CD4-positive, alpha-beta T cell (primary cell): ENCODE measurements around the gene MAMDC4. TPM values are rescaled to one million over a fixed set of nuclear protein-coding genes. Genes with fewer than 3 reads are reported as not detected.

ENCODE experiments used
- ATAC-seq: fragments of 200-7000 bp; cut with Tn5 transposase; one replicate; pipeline ENCODE4 v1.10.0; 2022; ENCODE audit warnings: mild to moderate bottlenecking; ENCODE audit not compliant: poor library complexity
- CTCF ChIA-PET: fragments of 350-600 bp; sonication (Branson Sonifier 250); formaldehyde crosslinking; loops from one replicate; lab custom pipeline; 2021; ENCODE audit warnings: antibody characterized with exemption, inconsistent platforms; lab: Charles Lee
- POLR2A ChIA-PET: fragments of 350-600 bp; sonication (Branson Sonifier 250); formaldehyde crosslinking; loops from one replicate; lab custom pipeline; 2021; ENCODE audit warnings: antibody characterized with exemption, inconsistent platforms; lab: Charles Lee
- DNase-seq, 14 experiments: peaks; one replicate each; pipeline ENCODE4 v3.0.0-alpha.2; 2013 to 2020; ENCODE audit warnings: mixed read lengths in 2 of 14
- H3K27ac ChIP-seq, 2 donors: one replicate each; pipeline versions ENCODE4 v1.5.1 to v1.7.0; 2013; ENCODE audit warnings: low read length in 2 of 2, low read depth in 1 of 2, mild to moderate bottlenecking in 1 of 2
- H3K27me3 ChIP-seq, 2 experiments: 1 replicate in 1 of 2; 2 replicates in 1 of 2; pipeline versions ENCODE4 v1.6.1 to v1.7.0; 2013; ENCODE audit warnings: low read length in 2 of 2, control low read depth in 1 of 2, mild to moderate bottlenecking in 1 of 2, moderate library complexity in 1 of 2; ENCODE audit not compliant: insufficient read depth in 2 of 2, control insufficient read depth in 1 of 2
- H3K36me3 ChIP-seq: one replicate; pipeline ENCODE4 v1.6.1; 2013; ENCODE audit warnings: low read length, control low read depth; ENCODE audit not compliant: insufficient read depth
- H3K4me1 ChIP-seq: one replicate; pipeline ENCODE4 v1.6.1; 2013; ENCODE audit warnings: low read length, control low read depth; ENCODE audit not compliant: insufficient read depth
- H3K4me3 ChIP-seq: one replicate; pipeline ENCODE4 v1.5.1; 2013; ENCODE audit warnings: mild to moderate bottlenecking, low read length, moderate library complexity
- H3K9me3 ChIP-seq, 2 experiments: 1 replicate in 1 of 2; 2 replicates in 1 of 2; pipeline versions ENCODE4 v1.6.1 to v1.7.0; 2013; ENCODE audit warnings: low read length in 2 of 2, mild to moderate bottlenecking in 2 of 2, control low read depth in 1 of 2, moderate library complexity in 1 of 2; ENCODE audit not compliant: control insufficient read depth in 1 of 2, insufficient read depth in 1 of 2
- H3K27ac Mint-ChIP-seq: one replicate; pipeline ENCODE4 v1.8.0; 2020; ENCODE audit warnings: mixed read lengths
- H3K27me3 Mint-ChIP-seq: one replicate; pipeline ENCODE4 v1.8.0; 2021; ENCODE audit warnings: mixed read lengths
- H3K36me3 Mint-ChIP-seq: one replicate; pipeline ENCODE4 v1.8.0; 2021; ENCODE audit warnings: low read depth, mixed read lengths
- H3K4me1 Mint-ChIP-seq: one replicate; pipeline ENCODE4 v1.8.0; 2021; ENCODE audit warnings: low read depth, mixed read lengths
- H3K4me3 Mint-ChIP-seq: one replicate; pipeline ENCODE4 v1.8.0; 2020; ENCODE audit warnings: mild to moderate bottlenecking, mixed read lengths
- H3K9me3 Mint-ChIP-seq: one replicate; pipeline ENCODE4 v1.8.0; 2020; ENCODE audit warnings: mixed read lengths
- CTCF ChIP-seq: fragments of 200-600 bp; IDR thresholded peaks from one replicate; pipeline ENCODE4 v1.8.0; 2022; ENCODE audit warnings: antibody characterized with exemption, mild to moderate bottlenecking
- intact Hi-C, 2 experiments: fragments of 100-400 bp; cut with DNase I in 1 of 2; cut with micrococcal nuclease in 1 of 2; formaldehyde crosslinking; loops; one replicate each; pipeline versions ENCODE4 v1.15.1 to v1.9.0; 2023 to 2025; cut with DNase I, micrococcal nuclease
- total RNA-seq, 174 experiments: library from RNA in 2 of 174; stranded (reverse) in 2 of 174; gene quantifications; one replicate each; pipeline ENCODE4 v1.2.3 and lab custom pipeline; 2021 to 2026

MAMDC4 gene
- total RNA-seq, 2 experiments from 2014 or later: 2.2 to 3.4 TPM

DNA sequence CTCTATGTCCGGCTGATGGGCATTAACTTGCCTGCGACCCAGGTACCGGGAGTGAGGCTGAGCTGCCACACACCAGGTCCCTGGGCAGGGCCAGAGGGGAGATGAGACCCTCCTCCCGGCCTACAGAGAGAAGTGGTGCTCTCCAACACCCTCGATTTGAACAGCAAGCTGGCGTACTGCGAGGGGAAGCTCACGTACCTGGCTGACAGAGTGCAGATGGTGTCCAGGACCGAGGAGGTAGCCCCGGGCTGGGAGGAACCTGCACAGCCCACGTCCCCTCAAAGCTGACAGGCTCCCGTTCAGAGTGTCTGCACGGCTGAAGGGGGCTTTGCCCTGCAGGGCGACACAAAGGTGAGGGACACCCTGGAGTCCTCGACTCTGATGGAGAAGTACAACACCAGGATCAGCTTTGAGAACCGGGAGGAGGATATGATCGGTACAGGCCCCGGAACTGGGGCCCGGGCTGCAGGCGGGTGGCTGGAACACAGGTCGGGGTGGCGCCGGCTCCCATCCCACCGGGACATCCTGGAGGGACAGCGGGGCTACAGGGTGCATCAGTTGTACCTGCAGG is 45.4 kb upstream of the MAMDC4 start:
- POLR2A ChIA-PET: interaction anchor here (0.7 to 3.9 kb wide), 11 partner anchors 8 to 289 kb away, joined by 3 to 30 read pairs (median 5); partner anchors contain the start of genes AJM1, MAN1B1, TMEM141 and TRAF2
- Mint-ChIP-seq H3K9me3 (no peaks in the 10 kb centered on the region), H3K4me3 (peak overlapping the region; percentile 90), H3K27ac (peak overlapping the region; percentile 81), H3K36me3 (peaks cover 15% of the 10 kb centered on the region), H3K4me1 (peaks cover 41% of the 10 kb centered on the region), H3K27me3 (no peaks in the 10 kb centered on the region)
- peaks cover 10% of the 10 kb centered on the region for H3K36me3 ChIP-seq
- CTCF ChIA-PET: interaction anchor here (1.2 to 3.8 kb wide), 4 partner anchors 15 to 229 kb away, joined by 3 to 18 read pairs (median 4); partner anchors contain the start of genes AJM1 and TMEM141
- ATAC-seq: no peak
- no peaks in the 10 kb centered on the region for H3K9me3 ChIP-seq
- H3K4me3 ChIP-seq: peak overlapping the region; percentile 68
- peaks cover 0 to 3% of the 10 kb centered on the region in 2 experiments for H3K27me3 ChIP-seq
- peak in 1 of 14 experiments; percentile 36 for DNase-seq
- peaks cover 47% of the 10 kb centered on the region for H3K4me1 ChIP-seq
- intact Hi-C loops: loop anchor here (1.0 to 10.0 kb wide), 5 partner anchors 41 to 402 kb away; partner anchors contain the start of genes PHPT1 (in 2 of the 2), SNAPC4 (in 1 of the 2) and TRAF2 (in 1 of the 2)
- H3K27ac ChIP-seq: peak overlapping the region; percentile 44 to 81
- no peak for TF ChIP-seq CTCF

- H3K27me3 Mint-ChIP-seq: no peaks in the 10 kb centered on the region
- Histone ChIP-seq H3K4me3 (peak within 1 kb of the TSS; percentile 68), H3K9me3 (no peaks in the 10 kb centered on the region), H3K27ac (peak within 1 kb of the TSS; percentile 53 to 81), H3K36me3 (peaks cover 10% of the 10 kb centered on the region), H3K27me3 (no peaks in the 10 kb centered on the region), H3K4me1 (peaks cover 49% of the 10 kb centered on the region)
- ATAC-seq (peak; percentile 88), DNase-seq (peak; percentile 60 to 94 (median 78))
- peaks cover 15% of the 10 kb centered on the region for H3K36me3 Mint-ChIP-seq
- H3K4me3 Mint-ChIP-seq: peak within 1 kb of the TSS; percentile 90
- CTCF ChIA-PET: interaction anchor here (1.2 to 3.8 kb wide), 4 partner anchors 15 to 228 kb away, joined by 3 to 18 read pairs (median 4); partner anchors contain the start of genes AJM1 and TMEM141
- H3K27ac Mint-ChIP-seq: peak within 1 kb of the TSS; percentile 81
- H3K9me3 Mint-ChIP-seq: no peaks in the 10 kb centered on the region
- POLR2A ChIA-PET: interaction anchor here (0.7 to 3.9 kb wide), 12 partner anchors 9 to 288 kb away, joined by 3 to 30 read pairs (median 4); partner anchors contain the start of genes AJM1, MAN1B1, TMEM141 and TRAF2
- intact Hi-C loops: loop anchor here (1.0 to 10.0 kb wide), 6 partner anchors 33 to 403 kb away; partner anchors contain the start of genes PHPT1 (in 2 of the 2), SNAPC4 (in 1 of the 2) and TRAF2 (in 1 of the 2)
- H3K4me1 Mint-ChIP-seq: peaks cover 37% of the 10 kb centered on the region
- TF ChIP-seq CTCF: no peak
These were observed 44.7 kb upstream of the MAMDC4 start, which contains the start of gene RABL6 for GRCh38 chr9:136807281-136808074. TSS of gene RABL6 (plus strand) at chr9:136807948. CDS start at chr9:136808197, 249 bp downstream.
